ENCODE data around the gene USP20.

DNA sequence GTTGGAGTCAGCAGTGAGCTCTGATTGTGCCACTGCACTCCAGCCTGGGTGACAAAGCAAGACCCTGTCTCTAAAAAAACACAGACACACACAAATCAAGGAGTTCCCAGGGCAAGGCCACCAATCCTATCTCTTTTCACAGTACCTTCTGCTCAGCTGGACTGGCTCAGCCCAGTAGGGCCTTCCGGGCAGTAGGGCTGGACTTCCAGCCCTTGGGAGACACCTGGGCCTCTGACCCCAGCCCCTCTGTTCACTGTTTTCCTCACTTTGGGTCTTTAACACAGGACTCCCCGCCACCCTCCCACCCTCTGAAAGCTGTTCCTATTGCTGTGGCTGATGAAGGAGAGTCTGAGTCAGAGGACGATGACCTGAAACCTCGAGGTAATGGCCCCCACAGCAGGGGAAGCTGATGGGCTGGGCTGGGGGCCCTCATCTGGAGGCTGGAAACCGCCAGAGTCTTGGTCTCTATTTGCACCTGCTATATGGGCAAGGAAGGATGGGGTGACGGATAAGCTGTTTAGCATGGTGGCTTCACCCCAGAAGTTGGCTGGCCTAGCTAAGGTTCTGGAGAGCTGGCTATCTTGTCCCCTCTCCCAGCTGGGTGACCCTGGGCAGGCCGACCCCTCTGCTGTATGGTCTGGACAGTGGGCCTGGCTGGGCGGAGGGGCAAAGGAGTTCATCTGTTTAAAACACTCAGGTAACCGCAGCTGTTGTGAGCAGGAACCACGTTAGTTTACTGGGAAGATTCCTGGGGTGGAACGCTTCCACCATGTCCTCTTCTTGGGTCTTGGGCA, 25.6 kb downstream of the USP20 start:
- TF ChIP-seq CTCF (conservative IDR thresholded peaks at IDR 0.05; ENCODE audit: low read length) (no peak), EZH2phosphoT487 (IDR thresholded peaks at IDR 0.05; ENCODE audit: borderline replicate concordance, low read depth, low read length) (no peak)

Data from OCI-LY7 (cell line).